GM13977 (cell line): ENCODE data around the gene NKIRAS1.
"Not testable (repeated sequence)": the region's sequence is repeated elsewhere in the genome, so short reads cannot be mapped to it uniquely, and the experiment has no call there.

Experiments
- DNase-seq: peaks from one replicate; pipeline ENCODE4 v3.0.0; 2012; ENCODE audit warnings: low spot score
- CTCF ChIP-seq: IDR thresholded peaks from 2 replicates; pipeline ENCODE4 v1.5.1; 2012; ENCODE audit warnings: mild to moderate bottlenecking, control low read depth; ENCODE audit not compliant: insufficient read depth; ENCODE audit errors: extremely low read depth, missing control alignments
- in situ Hi-C: fragments of 300-500 bp; cut with MboI; formaldehyde crosslinking; loops from one replicate; pipeline ENCODE4 v1.12.0; 2022; ENCODE audit warnings: low sequenced_read_pairs, low pct_unique_long_range_greater_than_20kb, mixed read lengths, inconsistent platforms; ENCODE audit not compliant: unreplicated experiment

Gene NKIRAS1

GRCh38 chr3:23859839-23860382 is 56.9 kb downstream of the NKIRAS1 start:
- in situ Hi-C loops, result no loop called here
- no peak for TF ChIP-seq CTCF
- DNase-seq, result no peak

GRCh38 chr3:23859012-23859743 is 57.6 kb downstream of the NKIRAS1 start:
- TF ChIP-seq CTCF, result no peak

GRCh38 chr3:23856286-23856685 is 60.5 kb downstream of the NKIRAS1 start:
- DNase-seq, result no peak
- no peak for TF ChIP-seq CTCF
- in situ Hi-C loops, result no loop called here

More at GRCh38 chr3:23859012-23859743, 57.6 kb downstream of the NKIRAS1 start:
- DNase-seq, result no peak
- in situ Hi-C loops, result no loop called here

GRCh38 chr3:23849462-23849861 is 67.3 kb downstream of the NKIRAS1 start:
- in situ Hi-C loops, result not testable (repeated sequence)

GRCh38 chr3:23845326-23846216 is 71.2 kb downstream of the NKIRAS1 start:
- DNase-seq, result no peak
- in situ Hi-C loops, result no loop called here
- TF ChIP-seq CTCF, result no peak

More at GRCh38 chr3:23849462-23849861, 67.3 kb downstream of the NKIRAS1 start:
- DNase-seq, result not testable (repeated sequence)

GRCh38 chr3:23843869-23844268 is 72.9 kb downstream of the NKIRAS1 start:
- no peak for DNase-seq
- in situ Hi-C loops, result no loop called here
- no peak for TF ChIP-seq CTCF
